Caki2 (cell line): Measurements from ENCODE around the gene ZAR1. TPM values are rescaled to one million over a fixed set of nuclear protein-coding genes. Genes with fewer than 3 reads are reported as not detected.

Experiments
- DNase-seq: peaks from one replicate; pipeline ENCODE4 v3.0.0-alpha.2; 2015; ENCODE audit warnings: low read depth
- in situ Hi-C: cut with HindIII; loops from 2 replicates; pipeline ENCODE4 v1.10.0; 2016; ENCODE audit warnings: low sequenced_read_pairs, low pct_unique_long_range_greater_than_20kb, mixed read lengths
- total RNA-seq: library from RNA; depleted of rRNA; stranded (reverse); fragments of >200 nt; shearing (Covaris generic); gene quantifications from 2 replicates; pipeline ENCODE4 v1.2.3, GENCODE V29; 2014; ENCODE audit warnings: low replicate concordance

Gene ZAR1
- total RNA-seq, 1 experiment from 2014 or later: not detected

- in situ Hi-C loops: no loop called here
- DNase-seq: no peak
Observed at GRCh38 chr4:48483777-48484493, 6.1 kb upstream of the ZAR1 start.

- in situ Hi-C loops: no loop called here
- no peak for DNase-seq
Observed at GRCh38 chr4:48484494-48485168, 5.4 kb upstream of the ZAR1 start.

DNA sequence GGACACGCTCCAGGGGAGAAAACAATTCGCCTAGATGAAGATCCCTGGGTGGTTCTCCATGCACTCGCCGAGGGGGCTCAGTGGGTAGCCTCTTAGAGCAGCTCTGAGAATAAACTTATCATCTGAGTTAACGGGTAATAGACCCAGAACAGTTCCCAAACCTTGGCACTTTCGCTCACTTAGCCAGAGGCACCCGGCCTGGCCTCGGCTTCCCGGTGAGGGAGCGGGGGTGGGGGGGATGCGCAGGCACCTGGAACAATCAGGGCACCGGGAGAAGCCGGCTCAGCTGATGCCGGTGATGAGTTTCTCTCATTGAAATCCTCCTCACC is 405 bp upstream of the ZAR1 start:
- in situ Hi-C loops: no loop called here
- no peak for DNase-seq

DNA sequence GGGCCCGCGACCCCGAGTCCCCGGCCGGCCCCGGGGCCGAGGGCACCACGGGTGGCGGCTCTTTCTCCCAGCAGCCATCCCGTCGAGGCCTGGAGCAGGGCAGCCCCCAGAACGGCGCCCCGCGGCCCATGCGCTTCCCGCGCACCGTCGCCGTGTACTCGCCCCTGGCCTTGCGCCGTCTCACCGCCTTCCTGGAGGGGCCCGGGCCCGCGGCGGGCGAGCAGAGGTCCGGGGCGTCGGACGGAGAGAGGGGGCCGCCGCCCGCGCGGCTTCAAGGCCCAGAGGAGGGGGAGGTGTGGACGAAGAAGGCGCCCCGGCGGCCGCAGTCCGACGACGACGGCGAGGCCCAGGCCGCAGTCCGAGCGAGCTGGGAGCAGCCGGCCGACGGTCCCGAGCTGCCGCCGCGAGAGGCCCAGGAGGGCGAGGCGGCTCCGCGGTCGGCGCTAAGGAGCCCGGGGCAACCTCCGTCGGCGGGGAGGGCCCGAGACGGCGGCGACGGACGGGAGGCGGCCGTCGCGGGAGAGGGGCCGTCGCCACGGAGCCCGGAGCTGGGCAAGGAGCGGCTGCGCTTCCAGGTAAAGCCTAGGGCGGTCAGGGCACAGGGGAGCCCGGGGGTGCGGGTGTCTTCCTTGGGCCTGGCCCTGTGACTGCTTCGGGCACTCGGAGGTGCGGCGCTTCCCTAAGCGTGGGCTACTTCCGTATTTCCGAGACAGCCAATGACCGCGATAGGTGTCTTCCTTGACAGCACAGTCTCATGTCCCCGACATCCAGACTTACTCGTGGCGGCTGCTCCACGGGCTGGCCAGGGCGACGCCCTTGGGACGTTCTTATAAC is 845 bp downstream of the ZAR1 start:
- in situ Hi-C loops: no loop called here
- DNase-seq: no peak

DNA sequence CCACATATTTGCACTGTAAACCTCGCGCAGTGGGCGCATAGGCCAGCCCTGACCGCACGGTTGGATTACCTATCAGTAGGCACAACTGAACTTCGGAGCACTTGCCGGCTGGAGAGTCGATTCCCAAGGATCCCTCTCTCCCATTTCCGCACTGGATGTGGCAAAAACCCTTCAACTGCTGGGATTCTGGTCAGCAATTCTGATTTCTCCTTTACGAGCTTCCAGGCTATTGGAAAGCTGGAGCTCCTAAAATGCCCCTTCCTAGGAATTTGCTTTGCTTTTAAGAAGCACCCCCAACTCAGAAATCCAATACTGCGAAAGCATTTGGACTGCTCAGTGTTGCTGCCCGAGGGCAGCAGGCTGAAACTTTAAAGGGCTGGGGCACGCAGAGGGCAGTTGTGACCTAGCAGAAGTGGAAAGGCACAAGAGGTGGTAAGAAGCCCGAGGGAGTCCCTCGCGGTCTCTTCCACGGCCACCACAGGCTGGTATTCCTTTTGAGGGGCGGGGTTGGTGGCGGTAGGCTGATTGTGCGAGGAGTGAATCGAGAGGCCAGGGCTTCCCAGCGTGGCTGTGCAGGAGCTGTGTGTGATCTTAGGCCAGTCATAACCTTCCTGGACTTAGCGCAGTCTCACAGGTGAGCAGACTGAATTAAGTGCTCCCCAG is 1.6 kb downstream of the ZAR1 start:
- no peak for DNase-seq
- in situ Hi-C loops: no loop called here

DNA sequence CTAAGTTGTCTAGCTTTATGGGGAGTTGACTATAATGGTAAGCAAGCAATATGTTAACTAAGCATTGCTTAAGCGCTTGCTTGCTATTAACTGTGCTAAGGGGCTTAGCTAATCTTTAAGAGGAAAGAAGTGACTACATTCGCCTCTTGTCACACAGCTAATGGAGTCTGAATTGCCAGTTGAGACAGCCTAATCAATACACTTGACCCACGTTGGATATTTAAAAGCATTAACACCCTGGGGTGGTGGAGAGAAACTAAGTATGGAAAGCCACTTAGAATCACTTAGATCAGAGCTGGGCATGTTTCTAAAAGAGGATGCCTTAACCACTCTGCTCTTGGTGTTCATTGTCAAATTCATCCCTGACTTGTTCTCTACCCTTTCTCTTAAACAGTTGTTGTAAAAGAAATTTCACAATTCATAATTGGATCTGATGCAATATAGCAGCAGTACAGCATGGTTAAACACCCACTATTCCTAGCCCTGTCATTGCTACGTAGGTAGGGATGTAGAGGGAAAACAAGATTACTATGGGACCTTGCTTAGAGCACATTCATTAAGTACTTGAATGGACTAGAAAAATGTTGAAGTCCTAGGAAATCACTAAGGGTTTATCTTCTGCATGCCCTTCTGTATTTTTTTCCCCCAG is 3.5 kb downstream of the ZAR1 start:
- in situ Hi-C loops: no loop called here
- DNase-seq: no peak

GRCh38 chr4:48495941-48496340 is 5.9 kb downstream of the ZAR1 start:
- in situ Hi-C loops: no loop called here
- DNase-seq: no peak

- in situ Hi-C loops: no loop called here
- no peak for DNase-seq
Observed at GRCh38 chr4:48498895-48499294, 8.8 kb downstream of the ZAR1 start.

DNA sequence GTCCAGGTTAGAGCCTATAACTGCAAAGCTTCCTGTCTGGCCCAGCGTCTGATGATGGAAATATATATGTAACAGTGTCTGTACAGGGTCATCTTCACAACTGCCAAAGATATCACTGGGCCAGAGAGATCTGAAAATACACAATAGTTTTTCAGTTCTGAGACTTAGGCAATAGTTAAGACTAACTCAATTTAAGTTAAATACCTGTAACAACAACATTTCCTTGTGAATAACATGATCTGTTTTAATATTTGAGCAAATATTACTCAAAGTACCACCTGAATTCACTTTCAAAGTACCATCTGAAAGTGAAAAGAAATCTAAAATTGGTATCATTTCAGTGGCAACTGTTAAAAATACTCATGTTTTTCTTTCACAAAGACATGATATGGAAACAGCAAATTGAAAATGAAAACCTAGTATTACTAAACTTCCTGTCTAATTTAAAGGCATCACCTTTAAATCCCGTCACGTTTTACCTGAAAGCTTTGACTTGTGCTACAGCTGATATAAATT is 9.6 kb downstream of the ZAR1 start:
- in situ Hi-C loops: no loop called here
- DNase-seq: no peak

- no peak for DNase-seq
- in situ Hi-C loops: no loop called here
Observed at GRCh38 chr4:48503233-48504025, 13.4 kb downstream of the ZAR1 start.

GRCh38 chr4:48504026-48504330 is 13.9 kb downstream of the ZAR1 start:
- DNase-seq: no peak
- in situ Hi-C loops: no loop called here

DNA sequence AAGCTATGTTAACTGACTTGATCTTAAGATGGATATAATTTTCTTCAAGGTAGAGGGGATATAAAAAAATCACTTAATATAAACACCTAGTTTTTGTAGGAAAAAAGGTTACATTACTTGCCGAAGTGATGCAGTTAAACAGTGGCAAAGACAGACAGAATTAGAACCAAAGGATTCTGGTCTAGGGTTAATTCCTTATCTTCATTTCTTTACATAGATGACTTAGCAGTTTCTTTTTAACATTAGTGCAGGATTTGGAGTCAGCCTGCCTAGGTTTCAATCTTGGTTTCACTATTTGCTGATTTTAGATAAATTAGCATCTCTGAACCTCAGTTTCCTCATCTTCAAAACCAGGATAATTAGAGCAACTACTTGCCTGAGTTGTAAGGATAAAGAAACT is 14.3 kb downstream of the ZAR1 start:
- DNase-seq: peak; percentile 5
- in situ Hi-C loops: no loop called here

DNA sequence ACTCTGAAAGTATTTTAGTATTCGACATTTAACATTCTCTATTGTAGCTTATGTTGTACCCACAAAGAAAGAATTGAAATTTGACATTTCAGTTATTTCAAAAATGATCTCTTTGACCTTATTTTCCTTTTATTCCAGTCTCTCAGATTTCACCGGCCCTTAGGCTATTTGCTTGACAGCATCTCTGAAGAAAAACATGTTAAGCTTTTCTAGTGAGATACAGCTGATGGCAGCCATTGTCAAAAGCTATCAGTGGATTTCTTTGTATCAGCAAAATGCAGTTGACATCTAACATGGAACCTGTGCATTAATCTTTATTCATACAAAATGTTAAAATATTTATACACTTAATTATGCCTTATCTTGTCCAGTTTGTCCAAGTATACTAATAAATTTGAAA is 16.7 kb downstream of the ZAR1 start:
- in situ Hi-C loops: no loop called here
- DNase-seq: no peak

DNA sequence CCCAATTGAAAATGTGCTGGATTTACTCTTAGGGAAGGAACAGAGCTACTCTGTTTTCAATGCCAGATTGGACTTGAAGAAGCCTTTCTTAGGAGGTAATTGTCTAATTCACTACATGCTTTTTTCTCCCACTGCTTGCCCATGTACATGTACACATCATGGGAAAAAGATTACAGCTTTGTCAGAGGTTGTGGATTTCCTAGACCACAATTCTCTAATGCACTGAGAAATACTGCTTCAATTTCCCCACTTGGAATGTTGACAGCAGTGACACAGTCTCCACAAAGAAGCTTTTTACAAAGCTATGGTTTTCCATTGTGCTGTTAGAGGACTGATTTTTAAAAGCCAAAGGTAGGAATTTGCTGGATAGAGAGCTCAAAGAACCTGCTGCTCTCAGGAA is 19.5 kb downstream of the ZAR1 start:
- no peak for DNase-seq
- in situ Hi-C loops: no loop called here

- no peak for DNase-seq
- in situ Hi-C loops: no loop called here
Observed at GRCh38 chr4:48518143-48518542, 28.1 kb downstream of the ZAR1 start.

DNA sequence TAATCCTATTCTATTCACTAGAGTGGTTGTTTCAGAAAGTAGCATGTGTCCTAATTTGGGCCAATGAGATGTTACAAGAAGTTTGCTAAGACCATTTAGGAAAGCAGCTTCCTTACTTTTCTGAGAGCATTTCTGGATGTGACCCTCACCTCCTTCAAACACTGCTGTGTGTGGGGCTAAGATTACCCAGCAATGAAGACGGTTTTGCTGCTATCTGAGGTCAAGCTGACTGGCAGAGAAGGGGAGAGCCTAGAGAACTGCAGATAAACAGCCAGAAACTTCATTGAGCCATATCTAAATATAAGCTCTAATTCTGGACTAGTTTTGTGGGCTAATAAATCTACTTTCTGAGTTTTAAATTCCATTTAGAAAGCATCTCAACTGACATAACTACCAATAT is 36.4 kb downstream of the ZAR1 start:
- no peak for DNase-seq
- in situ Hi-C loops: no loop called here

DNA sequence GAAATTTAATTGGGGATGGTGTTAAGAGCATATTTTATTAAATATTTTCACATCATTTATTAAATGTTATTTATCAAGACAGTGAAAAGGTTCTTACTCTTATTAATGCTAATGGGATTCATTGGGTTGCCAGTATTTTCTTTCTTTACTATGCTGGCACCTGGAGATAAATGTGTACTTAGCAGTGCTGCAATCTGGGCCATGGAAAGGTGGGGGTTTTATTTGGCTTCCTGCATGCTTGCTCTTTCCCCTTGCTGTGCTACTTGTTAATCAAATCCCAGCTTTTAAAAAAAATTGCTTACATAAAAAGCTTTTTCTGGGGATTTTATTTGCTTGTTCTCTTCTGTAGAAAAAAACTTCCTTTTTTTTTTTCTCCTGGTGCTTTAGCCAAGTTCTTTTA is 48.3 kb downstream of the ZAR1 start:
- no peak for DNase-seq
- in situ Hi-C loops: no loop called here

DNA sequence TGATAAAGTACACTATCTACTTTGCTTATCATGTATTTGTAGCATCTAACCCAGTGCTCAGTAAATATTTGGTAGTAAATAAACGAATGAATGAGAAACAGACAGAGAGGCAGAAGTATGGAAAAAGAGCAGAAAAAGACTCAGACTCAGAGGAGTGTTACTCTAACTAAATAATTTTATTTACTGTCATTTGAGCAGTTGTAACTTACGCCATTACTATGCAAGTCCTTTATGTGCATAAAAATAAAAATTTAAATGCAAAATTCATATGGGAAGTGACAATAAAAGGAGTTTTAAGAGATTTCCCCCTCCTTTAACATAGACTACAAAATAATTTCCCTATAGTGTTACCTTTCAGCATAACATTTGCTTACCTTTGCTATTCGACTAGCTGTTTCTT is 49.5 kb downstream of the ZAR1 start:
- no peak for DNase-seq
- in situ Hi-C loops: no loop called here
